DND-41 (cell line): Measurements from ENCODE around the gene TFRC.
"Not testable (repeated sequence)": the region's sequence is repeated elsewhere in the genome, so short reads cannot be mapped to it uniquely, and the experiment has no call there.

ENCODE experiments used
- ATAC-seq: fragments of 200-7000 bp; cut with Tn5 transposase; 3 replicates; pipeline ENCODE4 v1.9.1; 2021; ENCODE audit warnings: low read depth; ENCODE audit not compliant: insufficient read depth
- DNase-seq: peaks from one replicate; pipeline ENCODE4 v3.0.0-alpha.2; 2020
- H2AFZ ChIP-seq: 2 replicates; pipeline ENCODE4 v1.6.0; 2012; ENCODE audit warnings: low read depth, low read length
- H3K27ac ChIP-seq: 2 replicates; pipeline ENCODE4 v1.5.1; 2012; ENCODE audit warnings: low read length, inconsistent platforms
- H3K27me3 ChIP-seq: fragments of 200-600 bp; sonication (generic); 2 replicates; pipeline ENCODE4 v1.6.0; 2012; ENCODE audit warnings: low read length, mild to moderate bottlenecking, inconsistent platforms; ENCODE audit not compliant: insufficient read depth, poor library complexity
- H3K36me3 ChIP-seq: 2 replicates; pipeline ENCODE4 v1.5.1; 2012; ENCODE audit warnings: low read length, inconsistent platforms; ENCODE audit not compliant: insufficient read depth
- H3K4me1 ChIP-seq: 2 replicates; pipeline ENCODE4 v1.5.1; 2012; ENCODE audit warnings: mild to moderate bottlenecking, low read length; ENCODE audit not compliant: insufficient read depth
- H3K4me2 ChIP-seq: 2 replicates; pipeline ENCODE4 v1.6.0; 2012; ENCODE audit warnings: mild to moderate bottlenecking, moderate library complexity, low read length, inconsistent platforms; ENCODE audit not compliant: insufficient read depth
- H3K4me3 ChIP-seq, 2 experiments: fragments of 200-600 bp in 1 of 2; shearing (Covaris generic) in 1 of 2; 2 replicates each; pipeline ENCODE4 v1.5.1; 2012 to 2016; ENCODE audit warnings: inconsistent platforms in 2 of 2, low read length in 2 of 2, mild to moderate bottlenecking in 2 of 2, low read depth in 1 of 2, moderate library complexity in 1 of 2
- H3K79me2 ChIP-seq: 2 replicates; pipeline ENCODE4 v1.6.0; 2012; ENCODE audit warnings: low read length, inconsistent platforms; ENCODE audit not compliant: insufficient read depth
- H3K9ac ChIP-seq: 2 replicates; pipeline ENCODE4 v1.6.0; 2012; ENCODE audit warnings: low read depth, mild to moderate bottlenecking, inconsistent platforms, low read length, moderate library complexity
- H3K9me3 ChIP-seq: 2 replicates; pipeline ENCODE4 v1.5.1; 2012; ENCODE audit warnings: low read length, moderate library complexity, mild to moderate bottlenecking, inconsistent platforms; ENCODE audit not compliant: insufficient read depth, severe bottlenecking
- H4K20me1 ChIP-seq: 2 replicates; pipeline ENCODE4 v1.6.0; 2012; ENCODE audit warnings: low read length; ENCODE audit not compliant: insufficient read depth
- EZH2 ChIP-seq: IDR thresholded peaks from 3 replicates; pipeline ENCODE4 v1.6.1; 2012; ENCODE audit warnings: borderline replicate concordance, low read depth, mild to moderate bottlenecking, moderate library complexity, low read length, inconsistent platforms; ENCODE audit not compliant: severe bottlenecking
- TF ChIP-seq, protein P1 (sequence below): IDR thresholded peaks from 2 replicates; pipeline ENCODE4 v1.5.1; 2012; ENCODE audit warnings: borderline replicate concordance, low read length, moderate library complexity, mild to moderate bottlenecking; ENCODE audit not compliant: poor library complexity, severe bottlenecking; ENCODE audit errors: extremely low read depth

TFRC gene

DNA sequence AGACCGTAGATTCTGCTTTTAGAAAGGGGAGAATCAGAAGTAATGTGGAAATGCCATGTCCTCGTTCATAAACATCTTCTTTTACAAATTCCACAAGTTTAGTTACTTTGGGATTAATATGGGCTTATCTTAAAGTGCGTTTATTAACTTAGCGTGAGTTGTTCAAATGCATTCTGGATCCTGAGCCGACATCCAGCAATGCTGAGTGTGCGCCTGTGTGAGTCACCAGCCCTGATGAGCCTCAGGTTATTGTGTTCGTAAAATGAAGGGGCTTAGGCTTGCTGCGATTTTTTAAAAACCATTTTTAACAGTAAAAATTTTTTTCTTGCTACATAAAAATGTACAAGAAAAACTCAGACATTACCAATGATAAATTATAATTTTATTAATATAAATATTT lies 57.9 kb downstream of the TFRC start:
- no peaks in the 10 kb centered on the region for H3K4me1 ChIP-seq
- TF ChIP-seq, protein P1, sequence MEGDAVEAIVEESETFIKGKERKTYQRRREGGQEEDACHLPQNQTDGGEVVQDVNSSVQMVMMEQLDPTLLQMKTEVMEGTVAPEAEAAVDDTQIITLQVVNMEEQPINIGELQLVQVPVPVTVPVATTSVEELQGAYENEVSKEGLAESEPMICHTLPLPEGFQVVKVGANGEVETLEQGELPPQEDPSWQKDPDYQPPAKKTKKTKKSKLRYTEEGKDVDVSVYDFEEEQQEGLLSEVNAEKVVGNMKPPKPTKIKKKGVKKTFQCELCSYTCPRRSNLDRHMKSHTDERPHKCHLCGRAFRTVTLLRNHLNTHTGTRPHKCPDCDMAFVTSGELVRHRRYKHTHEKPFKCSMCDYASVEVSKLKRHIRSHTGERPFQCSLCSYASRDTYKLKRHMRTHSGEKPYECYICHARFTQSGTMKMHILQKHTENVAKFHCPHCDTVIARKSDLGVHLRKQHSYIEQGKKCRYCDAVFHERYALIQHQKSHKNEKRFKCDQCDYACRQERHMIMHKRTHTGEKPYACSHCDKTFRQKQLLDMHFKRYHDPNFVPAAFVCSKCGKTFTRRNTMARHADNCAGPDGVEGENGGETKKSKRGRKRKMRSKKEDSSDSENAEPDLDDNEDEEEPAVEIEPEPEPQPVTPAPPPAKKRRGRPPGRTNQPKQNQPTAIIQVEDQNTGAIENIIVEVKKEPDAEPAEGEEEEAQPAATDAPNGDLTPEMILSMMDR, result no peak
- TF ChIP-seq EZH2, result no peak
- H3K79me2 ChIP-seq, result no peaks in the 10 kb centered on the region
- no peak overlapping the region for H2AFZ ChIP-seq
- no peak overlapping the region for H3K4me3 ChIP-seq
- H3K36me3 ChIP-seq, result no peaks in the 10 kb centered on the region
- H3K27me3 ChIP-seq, result no peaks in the 10 kb centered on the region
- ATAC-seq, result no peak
- no peaks in the 10 kb centered on the region for H4K20me1 ChIP-seq
- H3K27ac ChIP-seq, result no peak overlapping the region
- H3K4me2 ChIP-seq, result no peak overlapping the region
- no peak for DNase-seq
- no peak overlapping the region for H3K9ac ChIP-seq
- no peaks in the 10 kb centered on the region for H3K9me3 ChIP-seq

- not testable (repeated sequence) for H4K20me1 ChIP-seq, H3K36me3 ChIP-seq, DNase-seq, H3K9me3 ChIP-seq, ATAC-seq, H3K4me3 ChIP-seq, H3K27me3 ChIP-seq, H3K79me2 ChIP-seq, H3K4me2 ChIP-seq, H3K27ac ChIP-seq, H3K9ac ChIP-seq, H3K4me1 ChIP-seq, H2AFZ ChIP-seq
These were observed 59.4 kb downstream of the TFRC start for GRCh38 chr3:196022499-196022878.

DNA sequence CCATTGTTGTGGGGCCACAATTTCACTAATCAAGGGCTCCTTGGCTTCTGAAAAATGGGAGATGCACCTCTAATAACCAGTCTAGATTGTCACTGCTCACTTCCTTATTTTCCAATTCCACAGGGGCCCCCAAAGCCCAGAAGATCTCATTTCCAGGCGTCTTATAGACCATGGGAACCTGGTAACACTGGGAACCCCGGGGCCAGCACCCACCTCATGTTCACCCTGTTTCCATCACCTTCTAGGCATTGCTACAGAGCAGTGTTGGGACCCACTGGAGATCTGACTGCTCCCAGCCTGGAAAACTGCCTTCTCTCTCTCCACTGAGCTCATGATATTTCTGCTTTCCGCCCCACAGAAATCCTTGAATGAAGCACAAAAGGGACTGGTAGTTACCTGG lies 61.5 kb downstream of the TFRC start:
- Histone ChIP-seq H3K9ac (no peak overlapping the region), H3K4me1 (no peaks in the 10 kb centered on the region), H3K79me2 (no peaks in the 10 kb centered on the region), H3K27me3 (no peaks in the 10 kb centered on the region), H4K20me1 (no peaks in the 10 kb centered on the region), H3K4me3 (no peak overlapping the region), H2AFZ (no peak overlapping the region), H3K27ac (no peak overlapping the region), H3K36me3 (no peaks in the 10 kb centered on the region), H3K9me3 (no peaks in the 10 kb centered on the region), H3K4me2 (no peak overlapping the region)
- DNase-seq (no peak), ATAC-seq (no peak)
- TF ChIP-seq, protein P1, result no peak
- no peak for TF ChIP-seq EZH2

- not testable (repeated sequence) for DNase-seq, H3K4me2 ChIP-seq, H3K4me3 ChIP-seq, H3K27ac ChIP-seq, H2AFZ ChIP-seq, H4K20me1 ChIP-seq, ATAC-seq, H3K27me3 ChIP-seq, H3K79me2 ChIP-seq, H3K36me3 ChIP-seq, H3K9ac ChIP-seq, H3K4me1 ChIP-seq, H3K9me3 ChIP-seq
These were observed 62.3 kb downstream of the TFRC start for GRCh38 chr3:196019576-196019975.

DNA sequence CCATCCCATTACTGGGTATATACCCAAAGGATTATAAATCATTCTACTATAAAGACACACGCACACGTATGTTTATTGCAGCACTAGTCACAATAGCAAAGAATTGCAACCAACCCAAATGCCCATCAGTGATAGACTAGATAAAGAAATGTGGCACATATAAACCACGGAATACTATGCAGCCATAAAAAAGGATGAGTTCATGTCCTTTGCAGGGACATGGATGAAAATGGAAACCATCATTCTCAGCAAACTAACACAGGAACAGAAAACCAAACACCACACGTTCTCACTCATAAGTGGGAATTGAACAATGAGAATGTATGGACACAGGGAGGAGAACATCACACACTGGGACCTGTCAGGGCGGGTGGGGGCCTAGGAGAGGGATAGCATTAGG lies 63.7 kb downstream of the TFRC start:
- H3K9ac ChIP-seq, H3K4me3 ChIP-seq, H4K20me1 ChIP-seq, DNase-seq, H2AFZ ChIP-seq, H3K36me3 ChIP-seq, H3K27me3 ChIP-seq, H3K4me2 ChIP-seq, H3K4me1 ChIP-seq, H3K27ac ChIP-seq, H3K79me2 ChIP-seq, ATAC-seq, H3K9me3 ChIP-seq: not testable (repeated sequence)
